ENCODE measurements around the gene DOCK10. TPM values are rescaled to one million over a fixed set of nuclear protein-coding genes. Genes with fewer than 3 reads are reported as not detected.

The DOCK10 gene
- total RNA-seq, 2 donors from 2014 or later = 185 to 233 TPM

DNA sequence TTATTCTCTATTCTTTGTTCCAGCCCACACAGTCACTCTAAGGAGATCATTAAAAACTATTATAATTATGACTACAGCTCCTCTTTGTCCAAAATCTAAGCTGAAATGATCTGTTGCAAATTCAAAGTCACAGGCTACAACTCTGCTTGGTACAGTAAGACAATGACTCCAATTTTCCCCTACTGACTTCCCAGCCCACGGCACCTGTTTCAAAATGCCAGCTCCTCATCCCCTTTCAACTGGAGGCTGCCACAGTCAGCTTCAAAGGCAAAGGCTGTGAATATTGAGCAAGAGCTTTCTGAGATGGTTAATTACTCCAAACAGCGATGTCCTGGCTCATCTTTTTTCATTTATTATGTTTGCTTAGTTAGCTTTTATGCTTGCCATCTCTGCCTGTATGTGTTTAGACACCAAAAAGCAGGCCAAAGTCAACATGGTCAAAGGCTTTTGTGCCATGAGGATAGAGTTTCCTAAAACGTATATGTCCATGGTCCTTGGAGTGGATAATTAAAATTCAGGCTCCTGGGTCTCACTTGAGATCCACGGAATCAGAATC, 141.1 kb downstream of the DOCK10 start:
- Mint-ChIP-seq H3K27me3 (no peaks in the 10 kb centered on the region), H3K36me3 (ENCODE audit: low read depth) (peaks cover 9% of the 10 kb centered on the region), H3K4me3 (no peak overlapping the region), H3K27ac (no peak overlapping the region), H3K4me1 (peaks cover 20% of the 10 kb centered on the region)
- DNase-seq (no peak), ATAC-seq (no peak)
- H3K9me3 ChIP-seq (ENCODE audit: control insufficient read depth, low read length, poor library complexity, severe bottlenecking) = no peaks in the 10 kb centered on the region

GRCh38 chr2:224895377-224895776, 146.9 kb downstream of the DOCK10 start:
- H3K27me3 Mint-ChIP-seq = no peaks in the 10 kb centered on the region
- peaks cover 12% of the 10 kb centered on the region for H3K36me3 Mint-ChIP-seq (ENCODE audit: low read depth)
- DNase-seq = no peak
- H3K4me1 Mint-ChIP-seq = peaks cover 31% of the 10 kb centered on the region
- H3K9me3 ChIP-seq (ENCODE audit: control insufficient read depth, low read length, poor library complexity, severe bottlenecking) = no peaks in the 10 kb centered on the region
- ATAC-seq = no peak
- no peak overlapping the region for H3K4me3 Mint-ChIP-seq
- peak overlapping the region; percentile 68 for H3K27ac Mint-ChIP-seq

- H3K4me3 Mint-ChIP-seq = no peak overlapping the region
- no peaks in the 10 kb centered on the region for H3K27me3 Mint-ChIP-seq
- H3K27ac Mint-ChIP-seq = peak overlapping the region; percentile 68
- peaks cover 15% of the 10 kb centered on the region for H3K36me3 Mint-ChIP-seq (ENCODE audit: low read depth)
- no peak for DNase-seq
- peak; percentile 71 for ATAC-seq
- peaks cover 36% of the 10 kb centered on the region for H3K4me1 Mint-ChIP-seq
- no peaks in the 10 kb centered on the region for H3K9me3 ChIP-seq (ENCODE audit: control insufficient read depth, low read length, poor library complexity, severe bottlenecking)
These were observed 147.9 kb downstream of the DOCK10 start for GRCh38 chr2:224894356-224894755.

DNA sequence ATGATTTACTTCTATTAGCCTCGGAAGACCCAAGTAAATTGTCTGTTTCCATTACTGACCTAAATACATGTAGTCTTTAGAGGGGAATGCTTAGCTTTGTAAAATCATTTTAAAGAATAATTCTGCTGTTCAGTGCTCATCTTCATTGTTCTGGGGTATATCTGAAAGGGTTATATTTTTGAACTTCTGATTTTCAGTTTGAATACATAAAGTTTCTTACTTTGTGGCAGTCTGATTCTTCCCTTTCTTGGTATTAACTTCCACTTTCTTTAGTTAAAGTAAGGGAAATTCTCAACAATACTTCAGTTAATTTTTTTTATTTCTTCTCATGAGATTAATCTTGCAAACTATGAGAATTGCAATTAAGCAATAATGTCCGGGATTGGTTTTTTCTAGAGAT, 148.4 kb downstream of the DOCK10 start:
- H3K9me3 ChIP-seq (ENCODE audit: control insufficient read depth, low read length, poor library complexity, severe bottlenecking) = no peaks in the 10 kb centered on the region
- ATAC-seq (no peak), DNase-seq (no peak)
- Mint-ChIP-seq H3K4me1 (peaks cover 34% of the 10 kb centered on the region), H3K27ac (peak overlapping the region; percentile 68), H3K36me3 (ENCODE audit: low read depth) (peaks cover 15% of the 10 kb centered on the region), H3K4me3 (no peak overlapping the region), H3K27me3 (no peaks in the 10 kb centered on the region)

- H3K27ac Mint-ChIP-seq = peak overlapping the region; percentile 63
These were observed 149.6 kb downstream of the DOCK10 start for GRCh38 chr2:224892574-224893204.

DNA sequence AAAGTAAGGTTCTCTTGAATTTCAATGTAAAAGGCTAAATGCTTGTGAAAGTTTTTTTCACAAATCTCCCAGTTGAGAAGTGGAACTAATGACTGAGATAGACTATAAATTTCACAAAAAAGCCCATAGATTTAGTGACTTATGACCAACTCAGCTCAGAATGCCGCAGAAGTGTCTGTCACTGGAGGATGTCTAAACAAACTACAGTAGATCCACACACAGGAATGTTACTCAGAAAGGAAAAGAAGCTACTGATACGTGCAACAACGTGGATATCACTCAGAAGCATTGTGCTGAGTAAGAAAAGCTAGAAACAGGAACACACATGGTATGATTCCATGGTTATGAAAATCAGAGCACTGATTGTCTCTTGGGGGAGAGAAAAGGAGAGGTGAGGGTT, 151.9 kb downstream of the DOCK10 start:
- Mint-ChIP-seq H3K36me3 (ENCODE audit: low read depth) (peaks cover 19% of the 10 kb centered on the region), H3K27ac (peak overlapping the region; percentile 68), H3K27me3 (no peaks in the 10 kb centered on the region), H3K4me3 (no peak overlapping the region), H3K4me1 (peaks cover 33% of the 10 kb centered on the region)
- ATAC-seq (no peak), DNase-seq (no peak)
- H3K9me3 ChIP-seq (ENCODE audit: control insufficient read depth, low read length, poor library complexity, severe bottlenecking) = no peaks in the 10 kb centered on the region

More at GRCh38 chr2:224892574-224893204, 149.6 kb downstream of the DOCK10 start:
- H3K9me3 ChIP-seq (ENCODE audit: control insufficient read depth, low read length, poor library complexity, severe bottlenecking) = no peaks in the 10 kb centered on the region
- no peak for DNase-seq
- ATAC-seq = no peak
- no peak overlapping the region for H3K4me3 Mint-ChIP-seq
- no peaks in the 10 kb centered on the region for H3K27me3 Mint-ChIP-seq
- H3K36me3 Mint-ChIP-seq (ENCODE audit: low read depth) = peaks cover 17% of the 10 kb centered on the region
- peaks cover 33% of the 10 kb centered on the region for H3K4me1 Mint-ChIP-seq

DNA sequence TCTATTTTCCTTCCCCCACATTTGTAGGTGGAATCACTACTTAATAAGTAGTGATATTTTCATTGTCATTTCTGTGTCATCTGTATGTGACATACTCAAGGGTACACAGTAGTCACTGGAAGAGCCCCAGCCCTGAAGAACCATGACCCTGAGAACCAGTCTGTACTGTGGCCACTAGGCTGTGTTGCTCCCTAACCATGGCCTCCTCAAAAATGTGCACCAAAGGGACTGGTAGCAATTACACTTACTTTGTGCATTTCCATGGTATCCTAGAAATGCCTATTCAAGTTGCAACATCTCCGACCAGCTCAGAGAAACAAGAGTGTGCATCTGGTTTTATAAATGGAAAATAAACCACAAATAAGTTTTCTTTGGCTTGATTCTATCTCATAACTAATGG, 155.1 kb downstream of the DOCK10 start:
- H3K27ac Mint-ChIP-seq = peak overlapping the region; percentile 88

DNA sequence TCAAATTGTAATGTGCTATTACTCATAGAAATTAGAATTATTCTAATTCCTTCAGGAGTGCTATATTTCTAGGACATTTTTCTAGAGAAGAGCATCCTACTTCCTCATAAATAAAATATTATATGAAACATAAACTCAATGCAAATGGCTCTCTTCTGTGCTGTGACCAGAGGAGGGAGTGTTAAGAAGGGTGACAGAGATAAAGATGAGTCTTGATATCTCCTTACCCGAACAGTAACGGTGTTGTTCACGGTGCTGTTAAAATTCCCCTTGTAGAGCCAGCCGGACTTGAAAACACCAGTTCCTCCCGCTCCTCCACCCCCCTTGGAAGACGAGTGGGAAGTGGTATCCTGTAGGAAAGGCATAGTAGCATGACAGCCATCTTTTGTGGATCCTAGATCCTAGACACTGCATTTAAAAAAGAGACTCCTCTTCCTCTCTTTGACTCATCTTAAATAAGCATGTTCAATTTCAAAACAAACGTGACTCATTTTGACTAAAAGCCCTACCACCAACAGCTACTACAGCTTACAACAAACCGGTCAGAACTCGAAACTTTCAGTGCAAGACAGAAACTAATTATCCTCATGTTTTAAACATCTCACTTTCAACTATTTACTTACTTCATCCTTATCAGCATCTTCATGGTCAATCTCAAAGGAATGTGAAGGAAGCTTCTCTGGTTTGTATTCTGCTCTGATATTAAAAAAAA, 156.3 kb downstream of the DOCK10 start:
- Mint-ChIP-seq H3K4me1 (peaks cover 44% of the 10 kb centered on the region), H3K4me3 (no peak overlapping the region), H3K27ac (peak overlapping the region; percentile 88), H3K27me3 (no peaks in the 10 kb centered on the region), H3K36me3 (ENCODE audit: low read depth) (peaks cover 13% of the 10 kb centered on the region)
- DNase-seq (no peak), ATAC-seq (no peak)
- H3K9me3 ChIP-seq (ENCODE audit: control insufficient read depth, low read length, poor library complexity, severe bottlenecking) = no peaks in the 10 kb centered on the region

More for the DNA sequence above, 155.1 kb downstream of the DOCK10 start:
- no peak overlapping the region for H3K4me3 Mint-ChIP-seq
- no peaks in the 10 kb centered on the region for H3K9me3 ChIP-seq (ENCODE audit: control insufficient read depth, low read length, poor library complexity, severe bottlenecking)
- peaks cover 14% of the 10 kb centered on the region for H3K36me3 Mint-ChIP-seq (ENCODE audit: low read depth)
- H3K4me1 Mint-ChIP-seq = peaks cover 34% of the 10 kb centered on the region
- ATAC-seq = no peak
- no peaks in the 10 kb centered on the region for H3K27me3 Mint-ChIP-seq
- no peak for DNase-seq

DNA sequence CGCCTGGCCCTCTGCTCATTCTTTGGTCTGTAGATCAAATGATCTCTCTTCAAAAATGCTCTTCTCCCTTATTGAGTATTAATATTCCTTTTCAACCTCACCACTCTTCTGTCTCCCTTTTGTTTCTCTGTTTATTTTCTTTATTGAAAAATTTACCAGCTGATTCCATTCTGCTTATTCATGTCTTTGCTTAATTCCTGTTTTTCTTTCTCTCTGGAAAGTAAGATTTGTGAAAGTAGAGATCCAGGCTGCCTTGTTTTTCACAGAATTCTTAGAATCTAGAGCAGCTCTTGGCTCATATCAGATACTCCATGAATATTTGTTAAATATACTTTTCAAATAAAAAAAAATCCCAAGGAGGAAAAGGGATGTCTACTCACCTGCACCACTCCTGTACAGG, 157.0 kb downstream of the DOCK10 start:
- peaks cover 10% of the 10 kb centered on the region for H3K36me3 Mint-ChIP-seq (ENCODE audit: low read depth)
- no peak for ATAC-seq

GRCh38 chr2:224884188-224884587, 158.1 kb downstream of the DOCK10 start:
- H3K9me3 ChIP-seq (ENCODE audit: control insufficient read depth, low read length, poor library complexity, severe bottlenecking) = no peaks in the 10 kb centered on the region
- Mint-ChIP-seq H3K27ac (peak overlapping the region; percentile 62), H3K27me3 (no peaks in the 10 kb centered on the region), H3K4me3 (no peak overlapping the region), H3K4me1 (peaks cover 33% of the 10 kb centered on the region), H3K36me3 (ENCODE audit: low read depth) (peaks cover 7% of the 10 kb centered on the region)
- no peak for ATAC-seq
- no peak for DNase-seq

More for the DNA sequence above, 157.0 kb downstream of the DOCK10 start:
- peak overlapping the region; percentile 88 for H3K27ac Mint-ChIP-seq
- H3K27me3 Mint-ChIP-seq = no peaks in the 10 kb centered on the region
- DNase-seq = no peak
- peaks cover 39% of the 10 kb centered on the region for H3K4me1 Mint-ChIP-seq
- H3K4me3 Mint-ChIP-seq = no peak overlapping the region
- H3K9me3 ChIP-seq (ENCODE audit: control insufficient read depth, low read length, poor library complexity, severe bottlenecking) = no peaks in the 10 kb centered on the region

- Mint-ChIP-seq H3K27me3 (no peaks in the 10 kb centered on the region), H3K4me3 (no peak overlapping the region), H3K4me1 (peaks cover 32% of the 10 kb centered on the region), H3K36me3 (ENCODE audit: low read depth) (peaks cover 9% of the 10 kb centered on the region), H3K27ac (peak overlapping the region; percentile 62)
- ATAC-seq (no peak), DNase-seq (no peak)
- H3K9me3 ChIP-seq (ENCODE audit: control insufficient read depth, low read length, poor library complexity, severe bottlenecking) = no peaks in the 10 kb centered on the region
These were observed 158.6 kb downstream of the DOCK10 start for GRCh38 chr2:224883700-224884099.

DNA sequence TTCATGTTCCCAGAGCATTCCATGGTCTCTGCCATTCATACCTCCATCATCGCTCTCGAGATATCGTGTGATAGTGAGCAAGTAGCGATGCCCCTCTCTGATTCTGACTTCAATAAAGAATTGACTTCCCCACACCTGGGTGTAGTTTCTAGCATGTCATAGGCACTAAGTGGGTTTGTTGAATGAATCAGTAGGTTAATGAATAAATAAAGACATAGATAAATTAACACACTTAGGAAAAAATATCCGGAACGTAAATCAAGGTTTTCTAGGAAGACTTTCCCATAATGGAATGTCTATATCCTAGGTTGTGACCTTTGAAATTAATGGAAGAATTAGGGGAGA, 159.1 kb downstream of the DOCK10 start:
- Mint-ChIP-seq H3K36me3 (ENCODE audit: low read depth) (peaks cover 7% of the 10 kb centered on the region), H3K27ac (peak overlapping the region; percentile 62), H3K4me1 (peaks cover 28% of the 10 kb centered on the region), H3K27me3 (no peaks in the 10 kb centered on the region), H3K4me3 (no peak overlapping the region)
- ATAC-seq (no peak), DNase-seq (no peak)
- H3K9me3 ChIP-seq (ENCODE audit: control insufficient read depth, low read length, poor library complexity, severe bottlenecking) = no peaks in the 10 kb centered on the region

DNA sequence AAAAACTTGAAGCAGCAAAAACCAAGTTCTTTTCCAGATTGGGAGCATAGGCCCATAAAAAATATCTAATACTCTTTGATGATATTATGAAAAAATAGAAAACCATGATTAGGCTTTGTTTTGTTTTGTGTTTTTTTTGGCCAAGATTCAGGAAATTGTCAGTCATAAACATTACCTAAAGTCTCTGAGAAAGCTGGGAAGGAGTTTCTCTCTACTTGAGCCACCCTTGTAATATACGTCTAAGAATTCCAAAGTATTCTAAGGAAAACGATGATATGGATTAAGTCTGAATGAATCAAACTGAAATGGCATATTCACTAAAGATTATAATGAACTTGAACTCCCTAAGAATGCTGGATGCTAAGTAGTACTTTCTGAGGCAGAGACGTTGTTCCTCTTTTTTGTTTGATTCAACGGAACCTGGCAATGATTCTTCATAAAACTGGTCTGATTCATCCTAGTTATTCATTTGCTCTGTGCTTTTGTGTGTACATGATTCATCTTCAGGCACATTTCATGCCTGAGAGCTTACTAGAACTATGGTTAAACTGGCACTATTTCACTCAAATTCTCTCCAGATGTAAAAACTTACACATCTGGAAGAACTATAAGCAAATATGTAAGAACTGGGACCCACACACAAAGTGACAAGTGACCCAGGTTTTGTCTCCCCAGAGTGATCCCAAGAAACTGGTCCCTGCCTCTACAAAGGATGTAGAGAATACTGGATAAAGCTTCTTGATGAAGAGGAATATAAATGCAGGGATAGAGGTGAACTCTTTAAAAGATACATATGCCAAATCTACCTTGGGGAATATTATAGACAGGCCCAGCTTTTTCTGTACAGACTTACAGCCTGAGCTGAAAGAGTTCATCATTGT, 159.7 kb downstream of the DOCK10 start:
- no peak overlapping the region for H3K4me3 Mint-ChIP-seq
- H3K27ac Mint-ChIP-seq = peak overlapping the region; percentile 62
- no peak for DNase-seq
- no peak for ATAC-seq
- H3K27me3 Mint-ChIP-seq = no peaks in the 10 kb centered on the region
- H3K9me3 ChIP-seq (ENCODE audit: control insufficient read depth, low read length, poor library complexity, severe bottlenecking) = no peaks in the 10 kb centered on the region
- H3K36me3 Mint-ChIP-seq (ENCODE audit: low read depth) = peaks cover 7% of the 10 kb centered on the region
- H3K4me1 Mint-ChIP-seq = peaks cover 28% of the 10 kb centered on the region

Measured in T-helper 17 cell (primary cell).